ENCODE measurements around the gene RADIL.

Gene RADIL

DNA sequence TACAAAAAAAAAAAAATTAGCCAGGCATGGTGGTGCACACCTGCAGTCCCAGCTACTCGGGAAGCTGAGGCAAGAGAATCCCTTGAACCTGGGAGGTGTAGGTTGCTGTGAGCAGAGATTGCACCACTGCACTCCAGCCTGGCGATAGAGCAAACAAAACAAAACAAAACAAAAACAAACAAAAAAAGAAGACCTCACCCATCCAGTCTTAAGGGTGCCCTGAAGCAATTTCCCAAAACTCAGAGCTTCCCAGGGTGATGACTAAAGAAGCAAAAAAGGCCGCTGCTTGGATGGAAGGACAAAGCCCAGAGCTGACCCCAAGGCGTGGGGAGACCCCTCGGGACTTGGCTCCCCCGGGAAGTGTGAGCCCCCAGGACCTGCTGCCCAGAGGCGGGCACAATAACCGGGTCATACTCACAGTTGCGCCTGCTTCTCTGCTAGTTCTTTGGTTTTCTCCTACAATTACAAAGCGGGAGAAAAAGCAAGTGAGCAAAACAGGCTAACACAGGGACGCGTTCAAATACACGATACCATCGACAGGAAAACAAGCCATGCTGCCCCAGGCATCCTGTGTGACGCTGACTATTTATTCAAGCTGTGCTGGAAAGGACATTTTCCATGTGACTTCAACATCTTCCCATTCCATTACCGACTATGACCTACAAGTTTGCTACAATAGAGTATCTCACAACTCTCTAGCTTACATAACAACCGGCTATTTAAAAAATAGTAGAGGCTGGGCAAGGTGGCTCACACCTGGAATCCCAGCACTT lies 51.6 kb downstream of the RADIL start:
- Histone ChIP-seq H3K27ac (ENCODE audit: low read length) (no peak overlapping the region), H3K27me3 (ENCODE audit: low read depth, low read length) (no peaks in the 10 kb centered on the region), H3K4me2 (ENCODE audit: low read length) (no peak overlapping the region), H3K4me3 (ENCODE audit: low read length) (no peak overlapping the region), H4K20me1 (ENCODE audit: insufficient read depth, low read length) (no peaks in the 10 kb centered on the region), H3K36me3 (replicated peaks; ENCODE audit: low read depth, low read length) (no peaks in the 10 kb centered on the region), H3K4me1 (ENCODE audit: low read length) (no peaks in the 10 kb centered on the region), H2AFZ (ENCODE audit: low read depth, low read length) (no peak overlapping the region), H3K9ac (ENCODE audit: low read length) (no peak overlapping the region), H3K79me2 (ENCODE audit: low read length) (no peaks in the 10 kb centered on the region), H3K9me3 (ENCODE audit: insufficient read depth, low read length) (no peaks in the 10 kb centered on the region)
- TF ChIP-seq, protein P1, sequence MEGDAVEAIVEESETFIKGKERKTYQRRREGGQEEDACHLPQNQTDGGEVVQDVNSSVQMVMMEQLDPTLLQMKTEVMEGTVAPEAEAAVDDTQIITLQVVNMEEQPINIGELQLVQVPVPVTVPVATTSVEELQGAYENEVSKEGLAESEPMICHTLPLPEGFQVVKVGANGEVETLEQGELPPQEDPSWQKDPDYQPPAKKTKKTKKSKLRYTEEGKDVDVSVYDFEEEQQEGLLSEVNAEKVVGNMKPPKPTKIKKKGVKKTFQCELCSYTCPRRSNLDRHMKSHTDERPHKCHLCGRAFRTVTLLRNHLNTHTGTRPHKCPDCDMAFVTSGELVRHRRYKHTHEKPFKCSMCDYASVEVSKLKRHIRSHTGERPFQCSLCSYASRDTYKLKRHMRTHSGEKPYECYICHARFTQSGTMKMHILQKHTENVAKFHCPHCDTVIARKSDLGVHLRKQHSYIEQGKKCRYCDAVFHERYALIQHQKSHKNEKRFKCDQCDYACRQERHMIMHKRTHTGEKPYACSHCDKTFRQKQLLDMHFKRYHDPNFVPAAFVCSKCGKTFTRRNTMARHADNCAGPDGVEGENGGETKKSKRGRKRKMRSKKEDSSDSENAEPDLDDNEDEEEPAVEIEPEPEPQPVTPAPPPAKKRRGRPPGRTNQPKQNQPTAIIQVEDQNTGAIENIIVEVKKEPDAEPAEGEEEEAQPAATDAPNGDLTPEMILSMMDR (IDR thresholded peaks at IDR 0.05; ENCODE audit: low read depth, low read length), result no peak
- no peak for TF ChIP-seq EZH2phosphoT487 (IDR thresholded peaks at IDR 0.05; ENCODE audit: low read depth)

DNA sequence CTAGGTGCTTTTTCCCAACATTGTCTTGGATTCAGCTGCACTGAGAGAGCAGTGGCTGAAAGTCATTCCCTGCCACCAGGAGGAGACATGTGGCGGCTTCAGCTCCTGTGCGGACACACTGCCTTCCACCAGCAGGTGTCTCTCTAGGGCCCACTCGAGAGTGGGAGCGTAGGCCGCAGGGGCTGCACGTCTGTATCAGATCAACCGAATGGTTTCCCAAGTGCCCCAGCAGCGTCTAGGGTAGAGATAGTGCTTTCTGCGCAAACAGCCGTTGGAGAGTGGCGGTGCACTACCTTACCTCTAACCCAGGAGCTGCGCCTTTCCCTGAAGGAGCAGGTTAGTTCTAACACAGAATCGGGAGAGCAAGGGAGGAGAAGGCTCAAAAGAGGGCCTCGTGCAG lies 53.3 kb downstream of the RADIL start:
- H3K4me2 ChIP-seq (ENCODE audit: low read length), result no peak overlapping the region
- no peak for TF ChIP-seq EZH2phosphoT487 (IDR thresholded peaks at IDR 0.05; ENCODE audit: low read depth)
- TF ChIP-seq, protein P1 (IDR thresholded peaks at IDR 0.05; ENCODE audit: low read depth, low read length), result peak; percentile 53
- H3K4me3 ChIP-seq (ENCODE audit: low read length), result no peak overlapping the region
- H3K36me3 ChIP-seq (replicated peaks; ENCODE audit: low read depth, low read length), result no peaks in the 10 kb centered on the region
- no peak overlapping the region for H3K27ac ChIP-seq (ENCODE audit: low read length)
- no peaks in the 10 kb centered on the region for H3K79me2 ChIP-seq (ENCODE audit: low read length)
- H3K9me3 ChIP-seq (ENCODE audit: insufficient read depth, low read length), result no peaks in the 10 kb centered on the region
- no peak overlapping the region for H2AFZ ChIP-seq (ENCODE audit: low read depth, low read length)
- H4K20me1 ChIP-seq (ENCODE audit: insufficient read depth, low read length), result no peaks in the 10 kb centered on the region
- no peak overlapping the region for H3K9ac ChIP-seq (ENCODE audit: low read length)
- H3K27me3 ChIP-seq (ENCODE audit: low read depth, low read length), result no peaks in the 10 kb centered on the region
- H3K4me1 ChIP-seq (ENCODE audit: low read length), result no peaks in the 10 kb centered on the region

DNA sequence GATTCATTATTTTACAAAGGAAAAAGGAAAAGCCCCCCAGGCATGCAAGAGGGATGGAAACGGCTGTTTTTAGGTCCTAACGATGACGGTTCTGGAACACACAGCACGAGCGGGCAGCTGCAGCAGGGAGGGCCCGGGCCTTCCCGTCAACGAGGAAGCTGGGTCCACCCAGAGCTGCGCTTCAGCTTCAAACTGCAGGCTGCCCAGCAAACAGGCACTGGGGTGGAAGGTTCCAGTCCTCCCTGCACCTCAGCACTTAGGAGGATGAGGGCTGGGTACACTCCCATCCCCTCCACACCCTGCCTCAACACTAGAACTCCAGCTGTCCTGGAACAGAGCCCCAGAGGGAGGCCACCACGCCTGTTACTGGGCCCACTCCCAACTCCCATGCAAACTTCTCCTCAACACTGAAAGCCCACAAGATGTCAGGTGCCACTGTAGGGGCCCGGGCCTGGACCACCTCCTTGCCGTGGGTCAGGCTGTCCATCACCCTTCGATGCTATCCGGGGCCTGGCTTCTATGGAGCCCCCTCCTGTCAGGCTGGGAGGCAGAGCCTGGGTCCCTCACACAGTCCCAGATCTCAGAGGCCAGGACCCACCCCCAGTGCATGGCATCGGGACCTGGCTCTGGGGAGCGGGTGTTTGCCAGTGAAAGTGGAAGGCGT lies 54.7 kb downstream of the RADIL start:
- Histone ChIP-seq H3K4me2 (ENCODE audit: low read length) (no peak overlapping the region), H4K20me1 (ENCODE audit: insufficient read depth, low read length) (no peaks in the 10 kb centered on the region), H3K79me2 (ENCODE audit: low read length) (no peaks in the 10 kb centered on the region), H3K27me3 (ENCODE audit: low read depth, low read length) (no peaks in the 10 kb centered on the region), H3K27ac (ENCODE audit: low read length) (no peak overlapping the region), H2AFZ (ENCODE audit: low read depth, low read length) (no peak overlapping the region), H3K9me3 (ENCODE audit: insufficient read depth, low read length) (no peaks in the 10 kb centered on the region), H3K4me3 (ENCODE audit: low read length) (no peak overlapping the region), H3K36me3 (replicated peaks; ENCODE audit: low read depth, low read length) (no peaks in the 10 kb centered on the region), H3K9ac (ENCODE audit: low read length) (no peak overlapping the region), H3K4me1 (ENCODE audit: low read length) (no peaks in the 10 kb centered on the region)
- TF ChIP-seq, protein P1 (IDR thresholded peaks at IDR 0.05; ENCODE audit: low read depth, low read length), result no peak
- TF ChIP-seq EZH2phosphoT487 (IDR thresholded peaks at IDR 0.05; ENCODE audit: low read depth), result no peak

DNA sequence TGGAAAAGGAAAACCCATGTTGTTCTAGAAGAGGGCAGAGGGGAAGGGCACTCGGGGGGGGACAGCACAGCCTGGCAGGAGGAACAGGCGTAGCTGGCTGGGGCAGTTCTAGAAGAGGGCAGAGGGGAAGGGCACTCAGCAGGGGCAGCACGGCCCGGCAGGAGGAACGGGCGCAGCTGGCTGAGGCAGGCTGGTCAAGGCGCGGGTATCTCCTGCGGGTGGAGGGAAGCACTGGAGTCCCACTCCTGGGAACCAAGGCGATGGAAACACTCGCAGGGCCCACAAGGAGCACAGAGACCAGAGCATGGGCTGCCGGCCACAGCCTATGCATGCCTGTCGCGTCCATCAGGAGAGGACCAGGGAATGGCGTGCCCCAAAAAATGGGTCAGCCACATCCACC lies 58.4 kb downstream of the RADIL start:
- Histone ChIP-seq H3K4me3 (ENCODE audit: low read length) (no peak overlapping the region), H3K4me2 (ENCODE audit: low read length) (no peak overlapping the region), H3K79me2 (ENCODE audit: low read length) (no peaks in the 10 kb centered on the region), H3K9ac (ENCODE audit: low read length) (no peak overlapping the region), H3K27ac (ENCODE audit: low read length) (no peak overlapping the region), H3K4me1 (ENCODE audit: low read length) (no peaks in the 10 kb centered on the region), H3K36me3 (replicated peaks; ENCODE audit: low read depth, low read length) (no peaks in the 10 kb centered on the region), H3K9me3 (ENCODE audit: insufficient read depth, low read length) (no peaks in the 10 kb centered on the region), H4K20me1 (ENCODE audit: insufficient read depth, low read length) (no peaks in the 10 kb centered on the region), H3K27me3 (ENCODE audit: low read depth, low read length) (no peaks in the 10 kb centered on the region), H2AFZ (ENCODE audit: low read depth, low read length) (no peak overlapping the region)
- TF ChIP-seq, protein P1 (IDR thresholded peaks at IDR 0.05; ENCODE audit: low read depth, low read length), result no peak
- TF ChIP-seq EZH2phosphoT487 (IDR thresholded peaks at IDR 0.05; ENCODE audit: low read depth), result no peak

Data from OCI-LY3 (cell line).